ENCODE data around the gene CCL26. TPM values are rescaled to one million over a fixed set of nuclear protein-coding genes. Genes with fewer than 3 reads are reported as not detected.

Gene CCL26
- total RNA-seq, 2 experiments from 2014 or later, result not detected

DNA sequence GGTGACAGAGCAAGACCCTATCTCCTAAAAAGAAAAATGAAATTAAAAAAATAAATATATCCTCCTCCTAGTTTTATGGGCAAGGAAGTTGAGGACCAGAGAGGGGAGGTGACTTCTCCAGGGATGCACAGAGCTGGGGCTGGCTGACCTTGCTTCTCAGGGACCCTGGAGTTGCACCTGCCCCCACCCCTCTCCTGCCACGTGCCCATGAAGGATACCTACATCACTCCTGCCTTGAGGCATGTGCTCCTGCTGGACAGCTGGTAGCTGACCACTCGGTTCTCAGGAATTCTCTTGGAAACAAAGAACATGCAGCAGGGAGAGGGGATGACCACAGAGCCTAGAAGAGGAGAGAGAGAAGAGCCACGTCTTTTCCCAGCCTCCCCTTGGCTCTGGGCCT, 41.1 kb upstream of the CCL26 start:
- H3K27ac ChIP-seq (ENCODE audit: low read depth, low read length, poor library complexity, severe bottlenecking), result no peak overlapping the region
- intact Hi-C loops (cut with micrococcal nuclease; ENCODE audit: unreplicated experiment), result no loop called here
- CTCF ChIA-PET (ENCODE audit: unreplicated experiment), result interaction anchor here (0.5 kb wide), 1 partner anchor 256 kb away, joined by 3 read pairs; no protein-coding TSS in a partner anchor
- no peaks in the 10 kb centered on the region for H4K20me1 ChIP-seq (ENCODE audit: insufficient read depth, low read length)
- TF ChIP-seq, protein P1, sequence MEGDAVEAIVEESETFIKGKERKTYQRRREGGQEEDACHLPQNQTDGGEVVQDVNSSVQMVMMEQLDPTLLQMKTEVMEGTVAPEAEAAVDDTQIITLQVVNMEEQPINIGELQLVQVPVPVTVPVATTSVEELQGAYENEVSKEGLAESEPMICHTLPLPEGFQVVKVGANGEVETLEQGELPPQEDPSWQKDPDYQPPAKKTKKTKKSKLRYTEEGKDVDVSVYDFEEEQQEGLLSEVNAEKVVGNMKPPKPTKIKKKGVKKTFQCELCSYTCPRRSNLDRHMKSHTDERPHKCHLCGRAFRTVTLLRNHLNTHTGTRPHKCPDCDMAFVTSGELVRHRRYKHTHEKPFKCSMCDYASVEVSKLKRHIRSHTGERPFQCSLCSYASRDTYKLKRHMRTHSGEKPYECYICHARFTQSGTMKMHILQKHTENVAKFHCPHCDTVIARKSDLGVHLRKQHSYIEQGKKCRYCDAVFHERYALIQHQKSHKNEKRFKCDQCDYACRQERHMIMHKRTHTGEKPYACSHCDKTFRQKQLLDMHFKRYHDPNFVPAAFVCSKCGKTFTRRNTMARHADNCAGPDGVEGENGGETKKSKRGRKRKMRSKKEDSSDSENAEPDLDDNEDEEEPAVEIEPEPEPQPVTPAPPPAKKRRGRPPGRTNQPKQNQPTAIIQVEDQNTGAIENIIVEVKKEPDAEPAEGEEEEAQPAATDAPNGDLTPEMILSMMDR (conservative IDR thresholded peaks at IDR 0.05; ENCODE audit: low read length), result no peak
- no peak for TF ChIP-seq EZH2phosphoT487 (IDR thresholded peaks at IDR 0.05; ENCODE audit: borderline replicate concordance, low read depth, low read length)
- H2AFZ ChIP-seq (ENCODE audit: low read length), result no peak overlapping the region
- no peaks in the 10 kb centered on the region for H3K9me2 ChIP-seq (ENCODE audit: insufficient read depth, low read length)
- POLR2A ChIA-PET, result interaction anchor here (0.6 kb wide), 1 partner anchor 28 kb away, joined by 3 read pairs; no protein-coding TSS in a partner anchor
- no TSS peak for BruUV-seq (replicated peaks)
- H3K79me2 ChIP-seq (ENCODE audit: insufficient read depth, low read depth, low read length), result no peaks in the 10 kb centered on the region
- H3K4me1 ChIP-seq (ENCODE audit: insufficient read depth, low read length, poor library complexity, severe bottlenecking), result no peaks in the 10 kb centered on the region
- no peaks in the 10 kb centered on the region for H3K36me3 ChIP-seq (ENCODE audit: insufficient read depth, low read length)
- no peak overlapping the region for H3K4me3 ChIP-seq (ENCODE audit: low read depth, low read length, poor library complexity, severe bottlenecking)
- no peak for DNase-seq (ENCODE audit: low spot score)
- H3K9me3 ChIP-seq (ENCODE audit: low read length), result no peaks in the 10 kb centered on the region
- no peak overlapping the region for H3K4me2 ChIP-seq (ENCODE audit: low read length)

DNA sequence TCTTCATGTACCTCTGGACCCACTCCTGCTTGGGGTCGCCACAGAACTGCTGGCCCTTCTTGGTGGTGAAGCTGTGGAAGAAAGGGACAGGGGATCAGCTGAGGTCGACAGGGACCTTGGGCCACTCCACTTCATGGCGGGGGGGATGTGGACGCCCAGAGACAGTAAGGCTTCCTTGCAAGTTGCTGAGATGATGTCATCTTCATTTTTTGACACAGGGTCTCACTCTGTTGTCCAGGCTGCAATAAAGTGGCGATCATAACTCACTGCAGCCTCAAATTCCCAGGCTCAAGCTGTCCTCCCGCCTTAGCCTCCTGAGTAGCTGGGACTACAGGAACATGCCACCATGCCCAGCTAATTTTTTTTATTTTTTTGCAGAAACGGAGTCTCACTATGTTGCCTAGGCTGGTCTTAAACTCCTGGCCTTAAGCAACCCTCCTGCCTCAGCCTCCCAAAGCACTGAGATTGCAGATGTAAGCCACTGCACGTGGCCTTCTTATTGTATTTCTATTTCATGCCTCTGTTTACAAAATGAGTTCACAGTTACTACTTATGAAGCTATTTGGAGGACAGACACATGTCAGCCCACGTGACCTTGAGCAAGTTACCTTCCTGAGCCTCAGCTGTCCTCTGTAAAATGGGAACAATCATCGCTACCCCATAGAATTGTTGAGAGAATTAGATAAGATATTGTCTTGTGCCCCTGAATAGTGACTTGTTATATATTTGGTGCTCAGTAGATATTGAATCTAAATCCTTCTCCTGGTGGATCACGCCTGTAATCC, 40.1 kb upstream of the CCL26 start:
- H2AFZ ChIP-seq (ENCODE audit: low read length), result no peak overlapping the region
- H3K9me2 ChIP-seq (ENCODE audit: insufficient read depth, low read length), result no peaks in the 10 kb centered on the region
- TF ChIP-seq, protein P1 (conservative IDR thresholded peaks at IDR 0.05; ENCODE audit: low read length), result no peak
- no peaks in the 10 kb centered on the region for H3K36me3 ChIP-seq (ENCODE audit: insufficient read depth, low read length)
- 0 out of 2 replicates have a peak, but pooled peaks cover 3% of the 10 kb centered on the region for H3K9me3 ChIP-seq (ENCODE audit: low read length)
- no peaks in the 10 kb centered on the region for H3K4me1 ChIP-seq (ENCODE audit: insufficient read depth, low read length, poor library complexity, severe bottlenecking)
- H3K27ac ChIP-seq (ENCODE audit: low read depth, low read length, poor library complexity, severe bottlenecking), result no peak overlapping the region
- H3K79me2 ChIP-seq (ENCODE audit: insufficient read depth, low read depth, low read length), result no peaks in the 10 kb centered on the region
- ChIA-PET POLR2A (interaction anchor here (0.6 kb wide), 2 partner anchors 29 to 1343 kb away, joined by 3 read pairs; no protein-coding TSS in a partner anchor), CTCF (ENCODE audit: unreplicated experiment) (no interaction called here)
- no peak overlapping the region for H3K4me3 ChIP-seq (ENCODE audit: low read depth, low read length, poor library complexity, severe bottlenecking)
- intact Hi-C loops (cut with micrococcal nuclease; ENCODE audit: unreplicated experiment), result no loop called here
- BruUV-seq (replicated peaks), result no TSS peak
- no peak overlapping the region for H3K4me2 ChIP-seq (ENCODE audit: low read length)
- no peak for DNase-seq (ENCODE audit: low spot score)
- H4K20me1 ChIP-seq (ENCODE audit: insufficient read depth, low read length), result no peaks in the 10 kb centered on the region

DNA sequence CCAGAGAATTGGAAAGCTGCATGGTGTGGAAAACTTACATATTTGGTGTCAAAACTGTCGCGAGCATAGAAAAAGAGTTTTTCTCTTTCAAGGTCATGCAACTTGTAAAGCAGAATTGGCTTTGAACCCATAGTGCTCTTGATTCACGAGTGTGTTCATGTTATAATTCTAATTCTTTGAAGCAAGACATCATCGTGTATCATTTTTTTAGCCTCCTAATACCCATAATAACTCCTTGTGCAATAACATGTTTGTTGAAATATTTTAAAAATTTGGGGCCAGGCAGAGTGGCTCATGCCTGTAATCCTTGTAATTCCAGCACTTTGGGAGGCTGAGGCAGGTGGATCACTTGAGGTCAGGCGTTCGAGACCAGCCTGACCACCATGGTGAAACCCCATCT, 37.4 kb upstream of the CCL26 start:
- peaks cover 11% of the 10 kb centered on the region; the same call in 1 of the 2 replicates for H3K9me3 ChIP-seq (ENCODE audit: low read length)
- no peaks in the 10 kb centered on the region for H3K4me1 ChIP-seq (ENCODE audit: insufficient read depth, low read length, poor library complexity, severe bottlenecking)
- ChIA-PET POLR2A (no interaction called here), CTCF (ENCODE audit: unreplicated experiment) (no interaction called here)
- no peak for TF ChIP-seq EZH2phosphoT487 (IDR thresholded peaks at IDR 0.05; ENCODE audit: borderline replicate concordance, low read depth, low read length)
- H3K4me2 ChIP-seq (ENCODE audit: low read length), result no peak overlapping the region
- H4K20me1 ChIP-seq (ENCODE audit: insufficient read depth, low read length), result no peaks in the 10 kb centered on the region
- H3K4me3 ChIP-seq (ENCODE audit: low read depth, low read length, poor library complexity, severe bottlenecking), result no peak overlapping the region
- no peak overlapping the region for H3K27ac ChIP-seq (ENCODE audit: low read depth, low read length, poor library complexity, severe bottlenecking)
- H3K79me2 ChIP-seq (ENCODE audit: insufficient read depth, low read depth, low read length), result no peaks in the 10 kb centered on the region
- no peaks in the 10 kb centered on the region for H3K36me3 ChIP-seq (ENCODE audit: insufficient read depth, low read length)
- intact Hi-C loops (cut with micrococcal nuclease; ENCODE audit: unreplicated experiment), result loop anchor here (10.0 kb wide), 1 partner anchor 235 kb away; no protein-coding TSS in a partner anchor
- BruUV-seq (replicated peaks), result no TSS peak
- no peak overlapping the region for H2AFZ ChIP-seq (ENCODE audit: low read length)
- no peaks in the 10 kb centered on the region for H3K9me2 ChIP-seq (ENCODE audit: insufficient read depth, low read length)
- no peak for DNase-seq (ENCODE audit: low spot score)
